ENCODE measurements around the gene SLC27A2.

DNA sequence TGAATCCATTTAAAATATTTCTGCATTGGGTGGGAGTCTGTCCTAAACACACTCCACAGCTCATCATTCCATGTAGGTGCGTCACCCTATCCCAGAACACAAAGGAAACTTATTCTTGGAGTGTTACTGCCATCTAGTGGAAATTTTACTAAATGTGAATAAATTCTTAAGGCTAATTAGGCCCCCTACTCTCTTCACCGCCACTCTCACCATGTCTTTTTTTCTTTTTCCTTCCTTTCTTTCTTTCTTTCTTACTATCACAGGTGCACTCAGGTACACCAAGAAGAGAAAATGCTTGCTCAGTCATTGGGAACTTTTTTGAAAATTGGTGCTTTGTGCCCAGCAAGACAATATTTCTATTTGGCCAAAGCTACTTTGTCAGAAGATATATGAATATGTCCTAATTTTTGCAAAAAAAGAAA lies 36.5 kb upstream of the SLC27A2 start:
- TF ChIP-seq CTCF (conservative IDR thresholded peaks at IDR 0.05 in 1 of 2, IDR thresholded peaks at IDR 0.05 in 1 of 2; ENCODE audit: extremely low read depth in 1 of 2, insufficient read depth in 1 of 2, low read depth in 1 of 2, low read length in 2 of 2) (peak; percentile 33 to 48), EZH2 (IDR thresholded peaks at IDR 0.05; ENCODE audit: borderline replicate concordance, low read length) (no peak)
